Natural killer cell (primary cell): ENCODE data around the gene POU4F3. TPM values are rescaled to one million over a fixed set of nuclear protein-coding genes. Genes with fewer than 3 reads are reported as not detected.

Source experiments
- ATAC-seq, 3 donors: fragments of 150-1000 bp in 2 of 3; fragments of 200-7000 bp in 1 of 3; cut with Tn5 transposase; 1 replicate in 1 of 3; 2 replicates in 2 of 3; pipeline ENCODE4 v1.10.0; 2021; ENCODE audit warnings: mild to moderate bottlenecking in 2 of 3, moderate library complexity in 2 of 3
- DNase-seq, 2 donors: peaks; one replicate each; pipeline versions ENCODE4 v3.0.0 to v3.0.0-alpha.2; 2013 to 2021; ENCODE audit warnings: mixed read lengths in 1 of 2
- H3K27ac ChIP-seq: one replicate; pipeline ENCODE4 v1.5.1; 2013; ENCODE audit warnings: mild to moderate bottlenecking, low read length
- H3K27me3 ChIP-seq: one replicate; pipeline ENCODE4 v1.6.1; 2013; ENCODE audit warnings: low read length; ENCODE audit not compliant: control insufficient read depth, insufficient read depth
- H3K36me3 ChIP-seq: one replicate; pipeline ENCODE4 v1.6.1; 2013; ENCODE audit warnings: low read length; ENCODE audit not compliant: control insufficient read depth, insufficient read depth
- H3K4me1 ChIP-seq: one replicate; pipeline ENCODE4 v1.6.1; 2013; ENCODE audit warnings: low read length; ENCODE audit not compliant: control insufficient read depth, insufficient read depth
- H3K4me3 ChIP-seq: one replicate; pipeline ENCODE4 v1.5.1; 2013; ENCODE audit warnings: low read length
- H3K9me3 ChIP-seq: one replicate; pipeline ENCODE4 v1.6.1; 2013; ENCODE audit warnings: low read length; ENCODE audit not compliant: control insufficient read depth, insufficient read depth
- H3K27ac Mint-ChIP-seq, 2 donors: one replicate each; pipeline ENCODE4 v1.8.0; 2022; ENCODE audit warnings: mild to moderate bottlenecking in 2 of 2, mixed read lengths in 2 of 2, moderate library complexity in 1 of 2
- H3K27me3 Mint-ChIP-seq, 2 donors: one replicate each; pipeline ENCODE4 v1.8.0; 2022; ENCODE audit warnings: low read depth in 2 of 2, mixed read lengths in 2 of 2
- H3K36me3 Mint-ChIP-seq: one replicate; pipeline ENCODE4 v1.8.0; 2022; ENCODE audit warnings: mixed read lengths
- H3K4me1 Mint-ChIP-seq, 2 donors: one replicate each; pipeline ENCODE4 v1.8.0; 2022; ENCODE audit warnings: mixed read lengths in 2 of 2
- H3K4me3 Mint-ChIP-seq: one replicate; pipeline ENCODE4 v1.8.0; 2022; ENCODE audit warnings: mild to moderate bottlenecking, moderate library complexity, mixed read lengths
- H3K9me3 Mint-ChIP-seq, 2 donors: one replicate each; pipeline ENCODE4 v1.8.0; 2022; ENCODE audit warnings: mixed read lengths in 2 of 2
- WGBS: methylation state at CpG from one replicate; pipeline ENCODE4 v1.1.7; 2013; ENCODE audit warnings: missing lambda C conversion rate; ENCODE audit not compliant: insufficient coverage; 5-methylcytosine and 5-hydroxymethylcytosine counted together
- intact Hi-C: fragments of 100-400 bp; cut with micrococcal nuclease; formaldehyde crosslinking; loops from one replicate; pipeline ENCODE4 v1.14.2; 2022
- total RNA-seq, 4 donors: library from RNA; stranded (reverse); fragments of 120-200 nt in 1 of 4; gene quantifications; one replicate each; pipeline versions ENCODE4 v1.2.3 to v1.2.4, GENCODE V29; 2013 to 2022
- TF ChIP-seq, protein P1 (sequence below): fragments of 200-600 bp; IDR thresholded peaks from one replicate; pipeline ENCODE4 v1.8.0; 2022; ENCODE audit warnings: antibody characterized with exemption

The POU4F3 gene
- total RNA-seq, 3 donors from 2014 or later (not counting 1 experiment from before 2014, with no cell fraction given): 0.16 TPM; not detected in 2

DNA sequence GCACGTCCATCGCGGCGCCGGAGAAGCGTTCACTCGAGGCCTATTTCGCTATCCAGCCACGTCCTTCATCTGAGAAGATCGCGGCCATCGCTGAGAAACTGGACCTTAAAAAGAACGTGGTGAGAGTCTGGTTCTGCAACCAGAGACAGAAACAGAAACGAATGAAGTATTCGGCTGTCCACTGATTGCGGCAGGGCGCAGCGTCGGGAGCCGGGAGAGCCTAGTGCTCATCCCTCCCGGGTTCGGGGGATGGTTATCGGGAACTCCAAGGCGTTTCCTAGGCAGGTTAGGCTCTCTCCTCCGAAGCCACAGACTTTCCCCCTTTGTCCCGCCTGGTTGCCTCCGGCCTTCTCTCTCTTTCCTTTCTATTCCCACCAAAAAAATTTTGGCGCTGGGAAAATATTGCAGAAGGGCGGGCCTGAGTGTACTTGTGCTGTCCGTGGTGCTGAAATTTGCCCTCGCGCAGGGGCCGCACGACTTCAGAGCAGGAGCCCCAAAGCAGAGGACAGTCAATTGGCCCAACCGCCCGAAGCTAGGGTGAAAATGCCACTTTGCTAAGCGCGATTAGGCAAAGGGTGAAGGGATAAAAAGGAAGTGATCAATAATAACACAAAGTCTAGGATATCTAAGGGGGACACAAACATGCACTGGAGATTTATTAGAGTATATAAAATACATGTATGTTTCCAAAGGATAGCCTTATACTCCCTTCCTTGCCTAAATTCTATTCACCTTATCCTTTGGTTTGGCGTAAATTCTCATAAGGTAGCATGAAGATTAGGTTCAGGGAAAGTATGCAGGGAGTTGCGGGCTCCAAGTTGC lies 1.8 kb downstream of the POU4F3 start:
- H3K4me3 ChIP-seq: no peak overlapping the region
- DNase-seq (peak in 1 of 2 donors; percentile 26), ATAC-seq (peak in 1 of 3 donors; percentile 32)
- H3K36me3 Mint-ChIP-seq: peaks cover 6% of the 10 kb centered on the region
- WGBS: 14% methylated on average over 40 of the region's 40 CpGs
- H3K36me3 ChIP-seq: no peaks in the 10 kb centered on the region
- TF ChIP-seq, protein P1, sequence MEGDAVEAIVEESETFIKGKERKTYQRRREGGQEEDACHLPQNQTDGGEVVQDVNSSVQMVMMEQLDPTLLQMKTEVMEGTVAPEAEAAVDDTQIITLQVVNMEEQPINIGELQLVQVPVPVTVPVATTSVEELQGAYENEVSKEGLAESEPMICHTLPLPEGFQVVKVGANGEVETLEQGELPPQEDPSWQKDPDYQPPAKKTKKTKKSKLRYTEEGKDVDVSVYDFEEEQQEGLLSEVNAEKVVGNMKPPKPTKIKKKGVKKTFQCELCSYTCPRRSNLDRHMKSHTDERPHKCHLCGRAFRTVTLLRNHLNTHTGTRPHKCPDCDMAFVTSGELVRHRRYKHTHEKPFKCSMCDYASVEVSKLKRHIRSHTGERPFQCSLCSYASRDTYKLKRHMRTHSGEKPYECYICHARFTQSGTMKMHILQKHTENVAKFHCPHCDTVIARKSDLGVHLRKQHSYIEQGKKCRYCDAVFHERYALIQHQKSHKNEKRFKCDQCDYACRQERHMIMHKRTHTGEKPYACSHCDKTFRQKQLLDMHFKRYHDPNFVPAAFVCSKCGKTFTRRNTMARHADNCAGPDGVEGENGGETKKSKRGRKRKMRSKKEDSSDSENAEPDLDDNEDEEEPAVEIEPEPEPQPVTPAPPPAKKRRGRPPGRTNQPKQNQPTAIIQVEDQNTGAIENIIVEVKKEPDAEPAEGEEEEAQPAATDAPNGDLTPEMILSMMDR: no peak
- intact Hi-C loops: no loop called here
- H3K4me1 ChIP-seq: peaks cover 4% of the 10 kb centered on the region
- H3K4me3 Mint-ChIP-seq: no peak overlapping the region
- no peak overlapping the region for H3K27ac ChIP-seq
- H3K27me3 Mint-ChIP-seq: peaks cover 71 to 86% of the 10 kb centered on the region in 2 donors
- no peaks in the 10 kb centered on the region for H3K4me1 Mint-ChIP-seq
- H3K9me3 Mint-ChIP-seq: no peaks in the 10 kb centered on the region
- peaks cover 57% of the 10 kb centered on the region for H3K27me3 ChIP-seq
- H3K27ac Mint-ChIP-seq: no peak overlapping the region
- no peaks in the 10 kb centered on the region for H3K9me3 ChIP-seq

DNA sequence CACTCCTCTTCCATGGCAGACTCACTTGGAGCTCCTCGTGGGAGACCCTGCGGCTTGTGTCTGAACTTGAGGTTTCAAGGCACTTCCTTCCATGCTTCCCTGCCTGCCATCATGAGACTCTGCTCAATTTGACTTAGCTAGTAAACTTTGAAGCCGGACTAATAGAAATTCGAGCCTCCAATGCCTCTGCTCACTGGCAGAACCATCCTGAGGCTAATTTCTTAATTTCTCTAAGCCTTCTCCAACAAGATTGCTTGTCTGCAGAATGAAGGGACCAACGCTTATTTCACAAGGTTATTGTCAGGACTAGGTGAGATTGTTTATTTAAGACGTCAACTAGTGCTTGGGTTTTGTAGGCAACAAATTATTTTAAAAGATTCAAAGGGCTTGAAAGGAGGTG lies 3.2 kb downstream of the POU4F3 start:
- Histone ChIP-seq H3K36me3 (no peaks in the 10 kb centered on the region), H3K4me3 (no peak overlapping the region), H3K9me3 (no peaks in the 10 kb centered on the region), H3K27ac (no peak overlapping the region), H3K27me3 (peaks cover 57% of the 10 kb centered on the region), H3K4me1 (peaks cover 4% of the 10 kb centered on the region)
- ATAC-seq (no peak), DNase-seq (no peak)
- H3K36me3 Mint-ChIP-seq: peaks cover 6% of the 10 kb centered on the region
- no peaks in the 10 kb centered on the region for H3K4me1 Mint-ChIP-seq
- H3K27me3 Mint-ChIP-seq: peaks cover 77 to 86% of the 10 kb centered on the region in 2 donors
- H3K9me3 Mint-ChIP-seq: no peaks in the 10 kb centered on the region
- TF ChIP-seq, protein P1: no peak
- intact Hi-C loops: no loop called here
- H3K4me3 Mint-ChIP-seq: no peak overlapping the region
- H3K27ac Mint-ChIP-seq: no peak overlapping the region
- 7% methylated on average over 5 of the region's 6 CpGs for WGBS

- Histone ChIP-seq H3K4me1 (peaks cover 4% of the 10 kb centered on the region), H3K9me3 (no peaks in the 10 kb centered on the region), H3K36me3 (no peaks in the 10 kb centered on the region), H3K27ac (no peak overlapping the region), H3K27me3 (peaks cover 58% of the 10 kb centered on the region), H3K4me3 (no peak overlapping the region)
- DNase-seq (no peak), ATAC-seq (no peak)
- Mint-ChIP-seq H3K4me1 (no peaks in the 10 kb centered on the region), H3K27me3 (peaks cover 71 to 86% of the 10 kb centered on the region in 2 donors), H3K36me3 (peaks cover 6% of the 10 kb centered on the region), H3K4me3 (no peak overlapping the region), H3K9me3 (no peaks in the 10 kb centered on the region), H3K27ac (no peak overlapping the region)
- 10% methylated on average over 11 of the region's 14 CpGs for WGBS
- TF ChIP-seq, protein P1: no peak
- intact Hi-C loops: no loop called here
Observed at GRCh38 chr5:146342519-146342881, 3.9 kb downstream of the POU4F3 start.
